Gastrocnemius medialis (tissue), 4 donors: ENCODE measurements around the gene HDHD3. TPM values are rescaled to one million over a fixed set of nuclear protein-coding genes. Genes with fewer than 3 reads are reported as not detected.
A peak's percentile ranks its signal among the peaks of the same experiment; 100 is the strongest.

Experiments
- ATAC-seq, 2 donors: fragments of 150-250 bp; one replicate each; pipeline ENCODE4 v1.9.1; 2016
- DNase-seq, 2 donors: peaks; one replicate each; pipeline ENCODE4 v3.0.0-alpha.2; 2019
- H3K27ac ChIP-seq, 4 donors: fragments of 200-600 bp; sonication (generic); 1 replicate in 1 of 4; 2 replicates in 3 of 4; pipeline ENCODE4 v1.5.1; 2016 to 2018; ENCODE audit warnings: mild to moderate bottlenecking in 2 of 4, moderate library complexity in 1 of 4
- H3K27me3 ChIP-seq, 3 donors: fragments of 200-600 bp; sonication (generic) in 2 of 3; 1 replicate in 1 of 3; 2 replicates in 2 of 3; pipeline versions ENCODE4 v1.5.1 to v1.6.0; 2016 to 2019; ENCODE audit warnings: mild to moderate bottlenecking in 1 of 3, moderate library complexity in 1 of 3
- H3K36me3 ChIP-seq, 2 donors: fragments of 200-600 bp; sonication (generic) in 1 of 2; one replicate each; pipeline ENCODE4 v1.5.1; 2017 to 2018
- H3K4me1 ChIP-seq, 2 donors: fragments of 200-600 bp; sonication (generic) in 1 of 2; one replicate each; pipeline ENCODE4 v1.5.1; 2016 to 2017; ENCODE audit warnings: mild to moderate bottlenecking in 2 of 2
- H3K4me3 ChIP-seq, 4 donors: fragments of 200-600 bp; sonication (generic) in 3 of 4; 1 replicate in 1 of 4; 2 replicates in 3 of 4; pipeline ENCODE4 v1.5.1; 2016 to 2019; ENCODE audit warnings: mild to moderate bottlenecking in 2 of 4
- H3K9me3 ChIP-seq, 3 donors: fragments of 200-600 bp; sonication (generic) in 2 of 3; 1 replicate in 1 of 3; 2 replicates in 2 of 3; pipeline ENCODE4 v1.5.1; 2016 to 2019
- CTCF ChIP-seq, 5 experiments: fragments of 450-650 bp in 3 of 5; fragments of 200-600 bp in 2 of 5; sonication (generic) in 2 of 5; IDR thresholded peaks in 4 of 5; conservative IDR thresholded peaks in 1 of 5; 1 replicate in 4 of 5; 2 replicates in 1 of 5; pipeline ENCODE4 v1.5.1; 2016 to 2019; ENCODE audit warnings: antibody characterized with exemption in 5 of 5, mild to moderate bottlenecking in 3 of 5, moderate library complexity in 3 of 5
- POLR2A ChIP-seq, 2 donors: fragments of 450-650 bp; IDR thresholded peaks; one replicate each; pipeline ENCODE4 v1.6.1; 2017; ENCODE audit warnings: antibody characterized with exemption in 2 of 2, mild to moderate bottlenecking in 2 of 2, moderate library complexity in 2 of 2
- in situ Hi-C, 4 donors: fragments of 200-750 bp; cut with MboI; loops; one replicate each; pipeline versions ENCODE4 v1.15.0 to v1.8.0; 2017; ENCODE audit warnings: low sequenced_read_pairs in 4 of 4
- intact Hi-C: fragments of 100-400 bp; cut with DNase I; formaldehyde crosslinking; loops from one replicate; pipeline ENCODE4 v1.15.1; 2023; ENCODE audit warnings: low total_unique reads
- total RNA-seq, 4 donors: library from RNA; depleted of rRNA; stranded (reverse); fragments of >200 nt; gene quantifications; one replicate each; pipeline versions ENCODE4 v1.1.0 to v1.2.3, GENCODE V29; 2016

The HDHD3 gene
- total RNA-seq, 4 donors from 2014 or later: 10.3 to 16.2 (median 14.1) TPM

- no peak for ATAC-seq
Observed at GRCh38 chr9:113350107-113350661, 26.6 kb downstream of the HDHD3 start.

GRCh38 chr9:113349445-113350094 lies 27.2 kb downstream of the HDHD3 start, which contains the start of gene BSPRY:
Gene BSPRY (plus strand): TSS chr9:113349541. CDS start chr9:113349580, 39 bp downstream.
- intact Hi-C loops: loop anchor here (10.0 kb wide), 1 partner anchor 295 kb away; the partner anchor contains the start of gene ZFP37
- peaks cover 21 to 40% (median 28%) of the 10 kb centered on the region in 3 donors for H3K27me3 ChIP-seq
- no peak for TF ChIP-seq CTCF (IDR thresholded peaks at IDR 0.05 in 4 of 5, conservative IDR thresholded peaks at IDR 0.05 in 1 of 5)
- TF ChIP-seq POLR2A (IDR thresholded peaks at IDR 0.05): no peak
- no peaks in the 10 kb centered on the region for H3K36me3 ChIP-seq
- ATAC-seq (no peak), DNase-seq (no peak)
- H3K4me1 ChIP-seq: peaks cover 7% of the 10 kb centered on the region in 2 donors
- H3K4me3 ChIP-seq: peak within 1 kb of the TSS; percentile 24 to 55 (median 32)
- in situ Hi-C loops: no loop called here
- H3K9me3 ChIP-seq: no peaks in the 10 kb centered on the region
- no peak within 1 kb of the TSS for H3K27ac ChIP-seq

More at GRCh38 chr9:113350107-113350661, 26.6 kb downstream of the HDHD3 start:
- H3K4me3 ChIP-seq: peak overlapping the region; percentile 24 to 55 (median 32)
- H3K27me3 ChIP-seq: peaks cover 21 to 40% (median 28%) of the 10 kb centered on the region in 3 donors
- TF ChIP-seq CTCF (IDR thresholded peaks at IDR 0.05 in 4 of 5, conservative IDR thresholded peaks at IDR 0.05 in 1 of 5) (no peak), POLR2A (IDR thresholded peaks at IDR 0.05) (no peak)
- no peak overlapping the region for H3K27ac ChIP-seq
- in situ Hi-C loops: no loop called here
- intact Hi-C loops: no loop called here
- no peak for DNase-seq
- peaks cover 7% of the 10 kb centered on the region in 2 donors for H3K4me1 ChIP-seq
- H3K9me3 ChIP-seq: no peaks in the 10 kb centered on the region
- no peaks in the 10 kb centered on the region for H3K36me3 ChIP-seq

- ATAC-seq: no peak
Observed at GRCh38 chr9:113349066-113349444, 27.7 kb downstream of the HDHD3 start.

GRCh38 chr9:113348437-113348836 lies 28.3 kb downstream of the HDHD3 start:
- Histone ChIP-seq H3K27ac (no peak overlapping the region), H3K27me3 (peaks cover 19 to 38% (median 28%) of the 10 kb centered on the region in 3 donors), H3K9me3 (no peaks in the 10 kb centered on the region), H3K4me1 (peaks cover 7 to 14% of the 10 kb centered on the region in 2 donors), H3K36me3 (no peaks in the 10 kb centered on the region), H3K4me3 (no peak overlapping the region)
- ATAC-seq (no peak), DNase-seq (no peak)
- TF ChIP-seq POLR2A (IDR thresholded peaks at IDR 0.05) (no peak), CTCF (IDR thresholded peaks at IDR 0.05 in 4 of 5, conservative IDR thresholded peaks at IDR 0.05 in 1 of 5) (no peak)
- in situ Hi-C loops: no loop called here
- intact Hi-C loops: loop anchor here (10.0 kb wide), 1 partner anchor 294 kb away; the partner anchor contains the start of gene ZFP37

More at GRCh38 chr9:113349066-113349444, 27.7 kb downstream of the HDHD3 start:
- no peaks in the 10 kb centered on the region for H3K36me3 ChIP-seq
- no peak for DNase-seq
- H3K27me3 ChIP-seq: peaks cover 19 to 40% (median 28%) of the 10 kb centered on the region in 3 donors
- H3K4me1 ChIP-seq: peaks cover 7 to 9% of the 10 kb centered on the region in 2 donors
- TF ChIP-seq POLR2A (IDR thresholded peaks at IDR 0.05) (no peak), CTCF (IDR thresholded peaks at IDR 0.05 in 4 of 5, conservative IDR thresholded peaks at IDR 0.05 in 1 of 5) (no peak)
- in situ Hi-C loops (no loop called here), intact Hi-C loops (loop anchor here (10.0 kb wide), 1 partner anchor 294 kb away; the partner anchor contains the start of gene ZFP37)
- no peak overlapping the region for H3K27ac ChIP-seq
- H3K4me3 ChIP-seq: peak overlapping the region in 1 of 4 donors; percentile 55
- no peaks in the 10 kb centered on the region for H3K9me3 ChIP-seq
